Keratinocyte (primary cell): ENCODE measurements around the gene CECR2.

Experiments used
- CTCF ChIP-seq, 3 experiments: IDR thresholded peaks in 1 of 3; conservative IDR thresholded peaks in 1 of 3; optimal IDR thresholded peaks in 1 of 3; 2 replicates in 2 of 3; 3 replicates in 1 of 3; pipeline versions ENCODE3 to v1.5.1; 2011; ENCODE audit warnings: low read length in 3 of 3, mild to moderate bottlenecking in 3 of 3, moderate library complexity in 2 of 3, control low read depth in 1 of 3, inconsistent platforms in 1 of 3; ENCODE audit not compliant: insufficient read depth in 2 of 3; ENCODE audit errors: extremely low read depth in 1 of 3
- EZH2 ChIP-seq: IDR thresholded peaks from one replicate; pipeline ENCODE4 v1.6.1; 2012; ENCODE audit warnings: inconsistent platforms, mild to moderate bottlenecking, low read length, moderate library complexity

- TF ChIP-seq CTCF (optimal IDR thresholded peaks at IDR 0.05 in 1 of 3, IDR thresholded peaks at IDR 0.05 in 1 of 3, conservative IDR thresholded peaks at IDR 0.05 in 1 of 3; ENCODE audit: extremely low read depth in 1 of 3, insufficient read depth in 2 of 3, low read length in 3 of 3) (no peak), EZH2 (no peak)
These were observed 178.9 kb downstream of the CECR2 start for GRCh38 chr22:17548010-17548755.
